ENCODE measurements around the gene FUT1.
"Not testable (repeated sequence)": the region's sequence is repeated elsewhere in the genome, so short reads cannot be mapped to it uniquely, and the experiment has no call there.

Gene FUT1

DNA sequence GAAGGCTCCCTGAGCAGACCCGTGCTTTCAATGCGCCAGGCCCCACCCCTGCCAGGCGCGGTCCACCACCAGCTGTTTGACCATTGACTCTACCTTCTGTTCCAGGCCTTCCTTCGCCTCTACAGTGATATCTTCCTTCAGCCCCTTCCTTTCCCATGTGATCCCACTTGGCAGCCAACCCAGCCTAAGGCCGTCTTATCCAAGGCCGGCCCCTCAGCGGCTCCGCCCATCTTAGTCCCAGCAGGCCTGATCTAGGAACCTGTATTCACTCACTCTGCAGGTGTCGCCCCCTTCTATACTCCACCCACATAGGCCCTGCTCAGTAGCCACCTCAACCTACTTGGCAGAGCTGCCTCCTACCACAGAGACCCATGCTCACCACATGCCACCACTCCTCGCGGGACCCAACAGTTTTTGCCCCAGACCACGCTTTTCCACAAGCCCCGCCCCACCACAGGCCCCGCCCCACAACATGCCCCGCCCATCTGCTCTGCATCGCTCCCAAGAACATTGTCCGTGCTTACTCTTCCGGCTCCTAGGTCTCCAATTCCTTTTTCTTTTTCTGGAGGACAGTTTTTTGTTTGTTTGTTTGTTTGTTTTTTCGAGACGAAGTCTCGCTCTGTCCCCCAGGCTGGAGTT is 15.0 kb downstream of the FUT1 start:
- no peaks in the 10 kb centered on the region for H3K9me3 Mint-ChIP-seq
- H3K4me3 Mint-ChIP-seq: no peak overlapping the region
- H3K27ac Mint-ChIP-seq: peak overlapping the region; percentile 65
- no peaks in the 10 kb centered on the region for H3K36me3 Mint-ChIP-seq
- H3K27me3 Mint-ChIP-seq: no peaks in the 10 kb centered on the region
- peaks cover 9% of the 10 kb centered on the region for H3K4me1 Mint-ChIP-seq

DNA sequence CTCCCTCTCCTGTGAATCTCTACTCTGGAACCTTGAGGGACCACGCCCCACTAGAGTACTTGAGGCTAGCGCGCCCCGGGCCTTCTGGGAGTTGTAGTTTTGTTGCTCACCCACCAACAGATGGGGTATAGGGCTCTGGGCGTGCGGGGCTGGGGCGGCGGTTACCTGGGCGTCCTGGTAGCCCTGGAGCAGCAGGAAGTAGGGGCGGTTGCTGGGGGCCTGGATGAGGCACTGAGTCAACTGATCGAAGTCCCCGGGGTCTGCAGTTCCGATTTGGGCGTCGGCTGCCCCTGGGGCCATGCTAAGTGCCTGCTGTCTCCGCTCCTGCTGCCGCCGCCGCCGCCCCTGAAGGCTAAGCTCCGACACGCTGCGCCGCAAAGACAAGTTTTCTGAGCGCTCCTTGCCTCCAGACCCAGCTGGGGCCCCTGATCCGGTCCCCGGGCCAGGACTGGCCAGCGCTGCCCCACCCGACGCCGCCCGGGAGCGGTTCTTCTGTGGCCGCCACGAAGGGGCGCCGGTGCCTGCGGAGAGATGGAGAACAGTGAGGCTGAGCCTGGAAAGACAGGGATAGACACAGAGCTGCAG is 17.3 kb downstream of the FUT1 start:
- peak overlapping the region; percentile 52 for H3K27ac Mint-ChIP-seq
- H3K4me1 Mint-ChIP-seq: peaks cover 3% of the 10 kb centered on the region
- H3K36me3 Mint-ChIP-seq: no peaks in the 10 kb centered on the region
- H3K9me3 Mint-ChIP-seq: no peaks in the 10 kb centered on the region
- no peak overlapping the region for H3K4me3 Mint-ChIP-seq
- H3K27me3 Mint-ChIP-seq: no peaks in the 10 kb centered on the region

GRCh38 chr19:48734625-48735024 is 17.8 kb downstream of the FUT1 start:
- no peaks in the 10 kb centered on the region for H3K4me1 Mint-ChIP-seq
- no peaks in the 10 kb centered on the region for H3K9me3 Mint-ChIP-seq
- no peaks in the 10 kb centered on the region for H3K36me3 Mint-ChIP-seq
- no peak overlapping the region for H3K4me3 Mint-ChIP-seq
- H3K27ac Mint-ChIP-seq: peak overlapping the region; percentile 52
- no peaks in the 10 kb centered on the region for H3K27me3 Mint-ChIP-seq

DNA sequence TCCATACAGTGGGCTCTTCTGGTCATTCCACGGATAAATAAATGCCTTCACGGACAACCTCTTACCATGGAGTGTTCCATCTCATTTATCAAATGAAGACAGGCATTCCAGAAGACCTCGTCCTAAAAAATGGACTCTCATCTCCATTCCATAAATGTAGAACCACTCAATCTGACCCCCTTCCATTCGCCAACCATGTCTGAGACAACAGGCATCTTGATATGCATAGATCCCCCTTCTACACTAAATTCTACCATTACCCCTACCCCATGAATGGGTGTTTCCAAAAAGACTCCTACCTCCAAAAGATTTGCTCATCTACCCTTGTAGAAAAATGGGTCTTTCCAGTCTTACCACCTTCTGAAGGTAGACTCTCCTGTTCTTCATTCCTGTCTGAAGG is 21.0 kb downstream of the FUT1 start:
- Mint-ChIP-seq H3K36me3 (peaks cover 2% of the 10 kb centered on the region), H3K4me1 (peaks cover 6% of the 10 kb centered on the region), H3K9me3 (no peaks in the 10 kb centered on the region), H3K27me3 (no peaks in the 10 kb centered on the region), H3K4me3 (no peak overlapping the region), H3K27ac (no peak overlapping the region)

DNA sequence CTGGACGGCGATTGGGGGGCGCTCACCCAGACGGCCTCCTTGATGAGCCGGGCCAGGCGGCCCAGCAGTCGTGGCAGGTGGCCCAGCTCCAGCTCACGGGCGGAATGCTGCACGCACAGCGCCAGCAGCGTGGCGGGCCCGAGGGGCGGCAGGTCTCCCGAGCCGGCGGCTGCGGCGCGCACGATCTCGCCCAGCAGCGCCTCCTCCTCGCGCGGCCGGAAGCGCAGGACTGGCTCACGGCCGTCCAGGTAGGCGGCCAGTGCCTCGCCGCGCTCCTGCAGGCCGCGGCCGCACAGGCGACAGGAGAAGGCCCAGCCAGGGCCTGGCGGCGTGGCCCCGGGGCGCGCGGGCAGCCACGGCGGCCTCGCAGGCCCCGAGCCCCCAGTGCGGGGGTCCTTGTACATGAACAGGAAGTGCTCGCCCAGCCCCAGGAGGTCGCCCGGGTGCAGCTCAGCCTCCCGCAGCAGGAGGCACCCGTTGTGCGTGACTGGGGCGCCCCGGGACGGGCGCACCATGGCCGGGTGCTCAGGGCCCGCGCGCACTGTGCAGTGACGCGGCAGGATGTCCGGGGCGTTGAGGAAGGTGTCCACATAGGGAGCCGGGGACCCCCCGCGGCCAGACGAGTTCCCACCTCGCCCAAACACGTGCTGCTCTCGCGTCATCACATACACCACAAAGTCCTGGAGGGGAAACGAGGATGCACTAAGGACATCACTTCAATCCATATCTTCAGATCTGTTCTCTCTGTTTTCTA is 23.4 kb downstream of the FUT1 start:
- H3K27me3 Mint-ChIP-seq: no peaks in the 10 kb centered on the region
- peaks cover 11% of the 10 kb centered on the region for H3K9me3 Mint-ChIP-seq
- no peak overlapping the region for H3K4me3 Mint-ChIP-seq
- peaks cover 21% of the 10 kb centered on the region for H3K4me1 Mint-ChIP-seq
- H3K27ac Mint-ChIP-seq: no peak overlapping the region
- H3K36me3 Mint-ChIP-seq: peaks cover 7% of the 10 kb centered on the region

DNA sequence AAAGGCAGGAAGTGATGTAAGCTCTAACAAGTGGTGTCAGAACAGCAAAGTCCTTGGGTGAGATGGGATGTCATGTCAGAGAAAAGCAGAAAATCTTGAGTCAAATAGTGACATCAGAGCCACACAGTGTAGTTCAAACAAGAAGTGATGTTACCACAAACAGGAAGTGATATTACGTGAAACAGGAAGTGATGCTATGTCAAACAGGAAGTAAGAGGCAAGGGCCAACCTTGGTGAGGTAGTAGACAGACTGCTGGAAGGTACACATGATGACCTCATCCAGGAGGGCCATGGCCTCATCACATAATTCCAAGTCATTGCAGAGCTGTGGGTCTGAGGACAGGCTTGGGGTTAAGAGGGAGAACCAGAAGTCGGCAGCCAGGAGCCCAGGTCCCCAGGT is 25.9 kb downstream of the FUT1 start:
- Mint-ChIP-seq H3K4me3 (peak overlapping the region; percentile 15), H3K27ac (peak overlapping the region; percentile 43), H3K4me1 (peaks cover 21% of the 10 kb centered on the region), H3K36me3 (peaks cover 7% of the 10 kb centered on the region), H3K27me3 (no peaks in the 10 kb centered on the region), H3K9me3 (peaks cover 11% of the 10 kb centered on the region)

- Mint-ChIP-seq H3K4me3 (peak overlapping the region; percentile 75), H3K9me3 (peaks cover 11% of the 10 kb centered on the region), H3K27me3 (no peaks in the 10 kb centered on the region), H3K27ac (peak overlapping the region; percentile 94), H3K36me3 (peaks cover 7% of the 10 kb centered on the region), H3K4me1 (peaks cover 33% of the 10 kb centered on the region)
Observed at GRCh38 chr19:48724796-48725753, 27.4 kb downstream of the FUT1 start.

DNA sequence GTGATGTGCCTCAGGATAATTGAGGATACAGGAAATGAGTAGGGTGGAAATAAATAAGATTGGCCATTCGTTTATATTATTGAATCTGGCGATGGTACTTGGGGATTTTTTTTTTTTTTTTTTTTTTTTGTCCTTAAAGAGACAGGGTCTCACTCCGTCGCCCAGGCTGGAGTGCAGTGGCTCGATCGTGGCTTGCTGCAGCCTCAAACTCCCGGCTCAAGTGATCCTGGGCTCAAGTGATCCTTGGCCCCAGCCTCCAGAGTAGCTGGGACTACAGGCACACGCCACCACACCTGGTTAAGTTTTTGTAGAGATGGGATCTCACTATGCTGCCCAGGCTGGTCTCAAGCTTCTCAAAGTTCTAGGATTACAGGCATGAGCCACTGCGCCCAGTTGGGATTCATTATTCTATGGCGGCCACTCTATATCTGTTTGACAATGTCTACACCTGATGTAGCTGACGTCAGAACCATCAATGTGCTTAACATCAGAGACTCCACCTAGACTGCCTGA is 30.2 kb downstream of the FUT1 start:
- Mint-ChIP-seq H3K9me3 (peaks cover 11% of the 10 kb centered on the region), H3K4me3 (no peak overlapping the region), H3K27ac (no peak overlapping the region), H3K36me3 (peaks cover 7% of the 10 kb centered on the region), H3K27me3 (no peaks in the 10 kb centered on the region), H3K4me1 (peaks cover 33% of the 10 kb centered on the region)

DNA sequence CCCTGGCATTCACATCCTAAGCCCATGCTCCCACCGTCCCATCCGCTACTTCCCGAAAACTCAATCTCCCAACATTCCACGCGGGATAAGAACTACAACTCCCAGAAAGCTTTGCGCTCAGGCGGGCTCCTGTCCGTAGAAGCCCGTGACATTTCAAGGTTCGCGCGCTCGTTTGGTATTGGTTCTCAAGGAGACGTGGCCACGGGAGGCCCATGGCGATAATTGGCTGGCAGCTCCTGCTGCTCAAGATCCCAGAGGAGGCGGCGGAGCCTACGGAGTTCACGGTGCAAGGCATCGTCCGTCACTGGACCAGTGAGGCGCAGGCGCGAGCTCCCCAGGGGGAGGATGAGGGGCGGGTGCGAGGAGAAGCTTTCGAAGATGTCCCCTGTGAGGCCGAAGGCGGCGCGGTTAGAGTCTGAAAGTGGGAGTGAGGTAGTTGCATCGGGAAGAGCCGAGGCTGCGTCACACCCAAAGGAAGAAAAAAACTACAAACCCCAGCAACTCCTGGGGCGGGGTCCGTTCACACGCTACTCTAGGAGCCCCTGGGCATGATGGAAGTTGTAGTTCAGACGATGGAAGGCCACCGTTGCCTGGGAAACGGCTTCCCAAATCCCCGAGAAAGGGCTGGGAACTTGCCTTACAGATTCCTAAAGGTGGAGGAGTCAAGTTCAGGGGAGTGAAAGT is 31.7 kb downstream of the FUT1 start:
- peaks cover 11% of the 10 kb centered on the region for H3K9me3 Mint-ChIP-seq

GRCh38 chr19:48720251-48720612 is 32.2 kb downstream of the FUT1 start:
- peak overlapping the region; percentile 89 for H3K4me3 Mint-ChIP-seq
- H3K27ac Mint-ChIP-seq: peak overlapping the region; percentile 78
- peaks cover 3% of the 10 kb centered on the region for H3K36me3 Mint-ChIP-seq
- H3K27me3 Mint-ChIP-seq: no peaks in the 10 kb centered on the region
- peaks cover 19% of the 10 kb centered on the region for H3K4me1 Mint-ChIP-seq
- peaks cover 7% of the 10 kb centered on the region for H3K9me3 Mint-ChIP-seq

More for the DNA sequence above, 31.7 kb downstream of the FUT1 start:
- Mint-ChIP-seq H3K4me1 (peaks cover 24% of the 10 kb centered on the region), H3K27ac (peak overlapping the region; percentile 78), H3K36me3 (peaks cover 3% of the 10 kb centered on the region), H3K27me3 (no peaks in the 10 kb centered on the region), H3K4me3 (peak overlapping the region; percentile 89)

DNA sequence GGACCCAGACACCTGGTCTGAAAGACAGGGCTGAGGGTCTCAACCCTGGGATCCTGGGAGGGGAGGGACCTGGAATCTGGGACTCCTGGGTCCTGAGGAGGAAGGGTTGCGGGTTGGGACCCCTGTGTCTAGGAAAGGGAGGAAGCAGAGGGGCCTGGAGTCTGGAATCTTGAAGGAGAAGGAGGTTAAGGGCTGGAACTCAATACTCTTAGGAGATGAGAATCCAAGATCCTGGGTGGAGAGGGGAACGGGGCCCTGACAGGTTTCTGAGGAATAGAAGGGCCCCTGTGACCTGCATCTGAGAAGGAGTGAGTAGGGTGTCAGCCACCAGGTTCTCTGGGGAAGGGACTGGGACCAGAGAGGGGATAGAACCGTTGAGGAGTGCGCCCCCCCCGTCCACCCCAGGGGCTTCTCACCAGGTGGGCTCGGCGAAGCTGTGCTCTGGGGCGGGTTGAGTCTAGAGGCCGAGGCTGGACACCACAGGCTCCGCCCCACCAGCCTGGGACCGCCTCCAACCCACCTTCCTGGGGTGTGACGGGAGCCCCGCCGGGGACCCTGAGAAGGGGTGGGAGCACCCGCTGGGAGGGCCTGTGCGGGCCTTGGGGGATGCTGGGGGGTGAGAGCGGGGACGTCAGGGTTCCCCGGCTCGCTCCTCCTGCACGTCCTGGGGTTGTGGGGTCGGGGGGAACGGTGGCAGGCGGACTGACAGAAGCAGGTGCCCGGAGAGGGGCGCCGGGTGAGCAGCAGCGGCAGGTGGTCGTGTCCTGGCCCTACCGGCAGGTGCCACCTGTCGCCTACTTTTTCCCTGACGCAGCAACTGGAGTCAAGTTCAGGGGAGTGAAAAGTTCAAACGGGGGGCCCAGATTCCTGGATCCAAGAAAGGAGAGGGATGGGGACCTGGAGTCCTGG is 32.9 kb downstream of the FUT1 start, which contains the start of gene MAMSTR:
MAMSTR (minus strand) TSS at position 463 of the 909 bp plus-strand sequence. CDS start 694 bp downstream, outside the sequence.
- H3K4me3 Mint-ChIP-seq: peak within 1 kb of the TSS; percentile 89
- H3K27ac Mint-ChIP-seq: peak within 1 kb of the TSS; percentile 78
- no peaks in the 10 kb centered on the region for H3K36me3 Mint-ChIP-seq
- no peaks in the 10 kb centered on the region for H3K9me3 Mint-ChIP-seq
- H3K4me1 Mint-ChIP-seq: peaks cover 17% of the 10 kb centered on the region
- H3K27me3 Mint-ChIP-seq: no peaks in the 10 kb centered on the region

DNA sequence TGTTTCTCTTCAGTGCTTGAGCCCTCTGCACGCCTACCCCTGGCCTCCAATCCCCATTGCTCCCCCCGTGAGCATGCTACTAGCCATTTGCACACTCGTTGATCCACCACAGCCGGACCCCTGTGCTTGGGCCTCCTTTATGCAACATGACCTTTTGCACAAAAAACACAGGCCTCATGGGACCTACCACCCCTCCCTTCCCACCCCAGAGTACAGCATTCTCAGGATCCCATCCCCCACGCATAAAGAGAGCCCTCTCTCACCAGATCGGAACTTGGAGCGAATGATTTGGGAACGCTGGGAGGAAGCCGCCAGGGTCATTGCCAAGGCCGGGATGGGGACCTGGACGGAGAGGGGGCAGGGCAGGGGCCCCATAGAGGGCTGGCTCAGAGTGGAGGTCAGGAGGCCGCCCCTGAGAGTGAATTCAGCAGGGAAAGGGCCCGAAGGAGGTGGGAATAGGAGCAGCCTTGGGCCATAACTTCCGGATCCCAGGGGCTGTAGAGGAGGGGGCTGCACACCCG is 33.7 kb downstream of the FUT1 start:
- Mint-ChIP-seq H3K4me1 (peaks cover 23% of the 10 kb centered on the region), H3K4me3 (no peak overlapping the region), H3K27me3 (no peaks in the 10 kb centered on the region), H3K27ac (no peak overlapping the region), H3K36me3 (no peaks in the 10 kb centered on the region), H3K9me3 (no peaks in the 10 kb centered on the region)

GRCh38 chr19:48718106-48718505 is 34.3 kb downstream of the FUT1 start:
- peaks cover 27% of the 10 kb centered on the region for H3K4me1 Mint-ChIP-seq
- not testable (repeated sequence) for H3K4me3 Mint-ChIP-seq, H3K27me3 Mint-ChIP-seq, H3K9me3 Mint-ChIP-seq, H3K27ac Mint-ChIP-seq, H3K36me3 Mint-ChIP-seq
